Measurements from ENCODE around the gene RB1.
A peak's percentile ranks its signal among the peaks of the same experiment; 100 is the strongest.

Gene RB1

GRCh38 chr13:48457578-48458242, 154.2 kb downstream of the RB1 start:
- DNase-seq: no peak

GRCh38 chr13:48475230-48475629, 171.7 kb downstream of the RB1 start:
- DNase-seq: no peak

- no peak for DNase-seq
Measured at GRCh38 chr13:48476215-48476614, 172.7 kb downstream of the RB1 start.

GRCh38 chr13:48476686-48477085, 173.1 kb downstream of the RB1 start:
- no peak for DNase-seq

DNA sequence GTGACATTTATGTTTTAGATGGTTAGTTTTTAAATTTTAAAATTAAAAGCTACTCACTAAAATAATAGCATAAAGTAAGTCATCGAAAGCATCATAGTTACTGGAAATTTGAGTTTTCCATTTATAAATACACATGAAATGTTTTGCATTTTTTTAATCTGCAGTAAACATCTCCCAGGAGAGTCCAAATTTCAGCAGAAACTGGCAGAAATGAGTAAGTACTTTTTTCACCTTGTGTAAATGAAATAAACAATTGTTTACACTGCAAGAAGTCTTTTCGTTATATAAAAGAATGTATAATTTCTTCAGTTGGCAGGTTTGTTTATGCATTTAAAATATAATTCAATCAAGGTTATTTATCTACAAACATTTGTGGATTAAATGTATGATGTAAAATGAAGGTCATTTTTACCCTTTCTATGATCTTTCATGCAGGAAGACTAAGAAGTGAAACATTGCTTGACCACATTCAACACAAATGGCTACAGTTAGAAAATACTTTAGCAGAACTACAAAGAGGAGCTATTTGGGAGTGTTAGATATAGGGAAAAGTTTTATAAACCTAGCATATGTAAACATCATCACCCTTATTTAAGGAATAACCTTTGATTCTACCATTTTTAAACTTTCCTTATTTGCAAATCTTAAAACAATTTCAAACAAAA, 173.8 kb downstream of the RB1 start:
- no peak for DNase-seq

DNA sequence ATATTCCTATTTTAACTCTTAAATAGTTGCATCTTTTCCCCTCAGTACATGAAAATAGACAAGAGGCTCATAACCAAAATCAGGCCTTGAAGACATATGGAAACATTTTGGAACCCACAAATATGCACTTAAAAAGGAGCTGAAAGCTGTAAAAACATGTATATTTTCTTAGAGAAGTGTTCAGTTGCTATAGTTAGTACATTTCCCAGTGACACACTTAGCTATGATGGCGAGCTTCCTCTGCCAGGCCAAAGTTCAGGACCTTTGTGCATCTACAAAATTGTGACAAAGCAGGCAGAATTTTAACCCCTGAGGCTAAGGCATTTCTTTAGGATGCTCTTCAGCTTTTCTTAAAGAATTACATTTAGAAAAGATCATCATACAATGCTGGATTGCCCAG, 174.8 kb downstream of the RB1 start:
- DNase-seq: no peak

GRCh38 chr13:48483575-48483974, 180.0 kb downstream of the RB1 start:
- no peak for DNase-seq

DNA sequence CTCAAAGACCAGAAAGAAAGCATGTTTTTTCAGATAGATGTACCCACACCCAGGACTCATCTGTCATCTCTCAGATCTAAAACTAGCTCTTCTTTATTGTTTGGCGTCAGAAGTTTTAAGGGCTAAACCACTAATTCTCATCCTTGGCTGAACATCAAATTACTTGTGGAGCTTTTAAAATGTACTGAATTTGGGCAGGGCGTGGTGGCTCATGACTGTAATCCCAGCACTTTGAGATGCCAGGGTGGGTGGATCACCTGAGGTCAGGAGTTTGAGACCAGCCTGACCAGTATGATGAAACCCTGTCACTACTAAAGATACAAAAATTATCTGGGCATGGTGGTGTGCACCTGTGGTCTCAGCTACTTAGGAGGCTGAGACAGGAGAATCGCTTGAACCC, 181.9 kb downstream of the RB1 start:
- DNase-seq: no peak

DNA sequence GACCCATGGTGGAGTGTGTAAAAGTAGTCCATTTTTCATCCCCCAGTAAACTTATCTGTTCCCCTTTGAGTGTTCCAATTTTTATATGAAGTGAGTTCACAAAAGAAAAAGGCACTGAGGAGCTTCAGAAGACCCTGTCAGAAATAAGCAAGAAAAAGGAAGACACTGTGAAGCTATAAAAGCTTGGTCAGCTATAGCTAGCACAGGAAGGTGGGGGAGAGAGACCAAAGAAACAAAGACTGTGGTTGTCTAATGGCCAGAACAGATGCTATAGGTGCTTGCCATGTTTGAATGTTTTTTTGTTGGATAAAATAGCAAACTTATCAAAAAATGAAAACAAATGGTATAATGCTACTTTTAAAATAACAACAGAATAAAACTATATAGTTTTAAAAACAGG, 182.8 kb downstream of the RB1 start:
- no peak for DNase-seq

GRCh38 chr13:48486836-48487235, 183.3 kb downstream of the RB1 start:
- no peak for DNase-seq

DNA sequence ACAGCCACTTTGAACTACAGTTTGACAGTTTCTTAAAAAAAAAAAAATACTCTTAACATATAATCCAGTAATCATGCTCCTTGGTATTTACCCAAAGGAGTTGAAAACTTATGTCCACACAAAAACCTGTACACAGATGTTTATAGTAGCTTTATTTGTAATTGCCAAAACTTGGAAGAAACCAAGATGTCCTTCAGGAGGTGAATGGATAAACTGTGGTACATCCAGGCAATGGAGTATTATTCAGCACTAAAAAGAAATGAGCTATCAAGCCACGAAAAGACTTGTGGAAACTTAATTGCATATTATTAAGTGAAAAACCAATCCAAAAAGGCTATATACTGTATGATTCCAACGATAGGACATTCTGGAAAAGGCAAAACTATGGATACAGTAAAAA, 184.4 kb downstream of the RB1 start:
- no peak for DNase-seq

GRCh38 chr13:48488995-48489394, 185.4 kb downstream of the RB1 start:
- DNase-seq: no peak

- no peak for DNase-seq
Measured at GRCh38 chr13:48489666-48490065, 186.1 kb downstream of the RB1 start.

GRCh38 chr13:48490241-48490640, 186.7 kb downstream of the RB1 start:
- no peak for DNase-seq

GRCh38 chr13:48491423-48492095, 188.0 kb downstream of the RB1 start:
- DNase-seq: peak in 1 of 2 donors; percentile 25

DNA sequence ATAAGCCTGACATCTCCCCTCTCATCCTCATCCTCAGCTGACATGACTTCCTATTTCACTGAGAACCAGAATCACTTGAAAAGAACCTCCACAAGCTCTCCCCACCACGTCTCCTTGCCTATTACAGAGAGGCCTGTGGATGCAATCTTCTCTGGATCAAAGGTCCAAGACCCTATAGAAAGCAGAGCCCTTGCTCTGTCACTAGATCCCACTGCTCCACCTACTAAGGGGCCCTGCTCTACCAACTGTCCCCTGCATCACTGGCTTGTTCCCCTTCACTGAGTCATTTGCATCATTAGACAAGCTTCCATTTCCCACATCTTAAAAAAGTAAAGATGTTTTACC, 188.5 kb downstream of the RB1 start:
- DNase-seq: no peak

DNA sequence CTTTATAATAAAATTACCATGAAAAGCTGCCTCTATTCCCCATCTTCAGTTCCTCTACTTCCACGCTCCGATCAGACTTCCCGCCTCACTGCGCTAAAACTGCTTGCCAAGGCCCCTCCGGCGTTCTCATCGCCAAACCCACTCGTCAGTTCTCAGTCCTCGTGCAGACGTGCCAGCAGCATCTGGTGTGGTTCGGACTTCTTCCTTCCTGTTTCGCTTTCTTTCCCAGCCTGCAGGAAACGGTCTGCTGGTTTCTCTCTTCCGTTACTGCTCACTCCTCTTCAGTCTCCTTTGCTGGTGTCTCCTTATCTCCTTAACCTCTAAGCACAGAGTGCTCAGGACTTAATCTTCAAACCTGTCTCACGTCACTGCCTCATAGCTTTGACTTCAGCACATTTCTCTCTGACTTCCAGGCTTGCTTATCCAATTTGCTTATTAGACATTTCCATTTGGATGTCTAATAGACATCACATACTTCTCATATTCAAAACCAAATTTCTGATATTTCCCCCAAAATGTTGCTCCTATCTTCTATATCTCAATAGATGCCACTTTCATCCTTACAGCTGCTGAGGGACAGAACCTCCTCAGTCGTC, 189.0 kb downstream of the RB1 start:
- peak; percentile 80 to 81 for DNase-seq

DNA sequence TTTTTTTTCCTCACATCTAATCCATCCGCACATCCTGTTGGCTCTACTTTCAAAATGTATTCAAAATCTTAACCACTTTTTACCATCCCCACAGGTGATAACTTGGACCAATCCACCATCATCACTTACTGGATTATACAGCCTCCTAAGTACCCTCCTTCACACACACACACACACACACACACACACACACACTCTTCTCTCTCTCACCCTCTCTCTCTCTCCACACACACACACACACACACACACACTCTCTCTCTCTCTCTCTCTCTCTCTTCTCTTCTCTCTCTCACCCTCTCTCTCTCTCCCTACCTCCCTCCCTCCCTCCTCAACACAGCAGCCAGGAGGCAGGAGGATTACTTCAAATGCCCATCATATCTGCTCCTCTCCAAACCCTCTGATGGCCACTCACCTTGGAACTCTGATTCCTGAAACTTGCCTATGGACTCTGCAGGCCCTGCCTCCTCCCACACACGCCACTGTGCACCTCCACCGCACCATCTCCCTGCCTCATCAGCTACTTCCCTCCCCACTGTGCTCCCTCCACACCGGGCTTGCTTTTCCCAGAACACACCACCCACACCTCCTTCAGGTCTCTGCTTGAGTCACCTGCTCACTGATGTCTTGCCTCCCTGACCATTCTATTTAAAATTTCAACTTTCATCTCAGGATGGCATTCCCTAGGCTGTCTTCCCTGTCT, 189.7 kb downstream of the RB1 start:
- peak; percentile 16 to 56 for DNase-seq

DNA sequence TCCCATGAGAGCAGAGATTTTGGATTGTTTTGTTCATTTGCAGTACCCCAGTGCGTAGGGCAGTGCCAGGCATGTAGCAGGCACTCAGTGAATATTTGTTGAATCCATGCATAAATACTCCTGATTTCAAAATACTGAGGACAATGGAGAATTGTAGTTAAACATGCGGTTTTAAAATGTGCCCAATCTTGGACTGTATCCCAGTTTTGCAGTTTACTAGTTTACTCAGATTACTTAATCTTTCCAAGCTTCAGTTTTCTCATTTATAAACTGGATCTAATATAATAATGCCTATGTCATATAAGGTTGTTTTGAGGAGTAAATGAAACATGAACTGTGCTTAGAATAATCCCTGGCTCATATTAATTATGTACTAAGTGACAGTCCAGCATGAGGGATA, 190.3 kb downstream of the RB1 start:
- DNase-seq: no peak

GRCh38 chr13:48494874-48495273, 191.3 kb downstream of the RB1 start:
- no peak for DNase-seq

- DNase-seq: peak; percentile 38 to 50
Measured at GRCh38 chr13:48496271-48497161, 193.0 kb downstream of the RB1 start.

DNA sequence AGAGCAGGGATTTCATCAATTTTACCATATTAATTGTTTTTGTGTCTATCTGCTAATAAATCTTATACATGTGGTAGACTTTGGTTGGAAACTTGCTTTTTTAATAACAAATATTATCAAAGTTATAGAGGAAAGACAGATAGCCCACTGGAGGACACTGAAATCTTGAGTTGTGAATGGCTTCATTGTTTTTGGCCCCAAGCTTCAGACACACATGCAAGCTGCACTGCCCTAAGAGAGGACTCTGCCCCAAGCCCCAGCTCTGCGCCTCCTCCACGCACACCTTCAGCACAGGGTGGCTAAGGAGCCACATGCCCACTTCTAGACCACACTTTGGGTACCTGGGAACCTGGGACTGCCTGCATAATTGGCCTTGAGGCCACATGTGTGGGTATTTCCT, 194.1 kb downstream of the RB1 start:
- no peak for DNase-seq
